HL-60 (cell line): ENCODE data around the gene CRLF1.
A peak's percentile ranks its signal among the peaks of the same experiment; 100 is the strongest.
"Not testable (repeated sequence)": the region's sequence is repeated elsewhere in the genome, so short reads cannot be mapped to it uniquely, and the experiment has no call there.

Experiments used
- DNase-seq, 2 experiments: peaks; one replicate each; pipeline ENCODE4 v3.0.0-alpha.2; 2010 to 2020; ENCODE audit warnings: low read depth in 1 of 2, low spot score in 1 of 2
- H3K27ac ChIP-seq: fragments of 250-450 bp; sonication (Bioruptor Pico); replicated peaks from 2 replicates; pipeline ENCODE4 v1.5.1; 2020; ENCODE audit warnings: mild to moderate bottlenecking, moderate library complexity
- H3K27me3 ChIP-seq: fragments of 250-450 bp; sonication (Bioruptor Pico); 2 replicates; pipeline ENCODE4 v1.5.1; 2021; ENCODE audit warnings: mild to moderate bottlenecking, moderate library complexity; ENCODE audit not compliant: insufficient read depth, poor library complexity, severe bottlenecking
- H3K4me3 ChIP-seq: replicated peaks from 2 replicates; pipeline ENCODE4 v1.5.1; 2011; ENCODE audit warnings: mild to moderate bottlenecking, control low read depth, low read length; ENCODE audit not compliant: insufficient read depth
- CTCF ChIP-seq: IDR thresholded peaks from one replicate; pipeline ENCODE4 v1.5.1; 2011; ENCODE audit warnings: low read length, control low read depth, inconsistent platforms; ENCODE audit not compliant: insufficient read depth
- GABPA ChIP-seq: IDR thresholded peaks from 2 replicates; pipeline ENCODE4 v1.6.1; 2012; ENCODE audit warnings: low read depth
- POLR2AphosphoS5 ChIP-seq: IDR thresholded peaks from 2 replicates; pipeline ENCODE4 v1.6.1; 2012; ENCODE audit warnings: low read depth
- SPI1 ChIP-seq: IDR thresholded peaks from 2 replicates; pipeline ENCODE4 v1.6.1; 2012; ENCODE audit warnings: low read depth, mild to moderate bottlenecking, borderline replicate concordance
- TF ChIP-seq, protein P1 (sequence below): IDR thresholded peaks from 2 replicates; pipeline ENCODE4 v1.6.1; 2012; ENCODE audit warnings: low read depth; ENCODE audit not compliant: insufficient replicate concordance

Gene CRLF1

GRCh38 chr19:18594824-18595373 lies 11.7 kb downstream of the CRLF1 start:
- Histone ChIP-seq H3K27me3 (peaks cover 9% of the 10 kb centered on the region), H3K27ac (no peak overlapping the region), H3K4me3 (peak overlapping the region; percentile 24)
- no peak for DNase-seq
- TF ChIP-seq SPI1 (no peak), GABPA (no peak), CTCF (no peak), POLR2AphosphoS5 (no peak; the same call in 1 of the 2 replicates)
- TF ChIP-seq, protein P1, sequence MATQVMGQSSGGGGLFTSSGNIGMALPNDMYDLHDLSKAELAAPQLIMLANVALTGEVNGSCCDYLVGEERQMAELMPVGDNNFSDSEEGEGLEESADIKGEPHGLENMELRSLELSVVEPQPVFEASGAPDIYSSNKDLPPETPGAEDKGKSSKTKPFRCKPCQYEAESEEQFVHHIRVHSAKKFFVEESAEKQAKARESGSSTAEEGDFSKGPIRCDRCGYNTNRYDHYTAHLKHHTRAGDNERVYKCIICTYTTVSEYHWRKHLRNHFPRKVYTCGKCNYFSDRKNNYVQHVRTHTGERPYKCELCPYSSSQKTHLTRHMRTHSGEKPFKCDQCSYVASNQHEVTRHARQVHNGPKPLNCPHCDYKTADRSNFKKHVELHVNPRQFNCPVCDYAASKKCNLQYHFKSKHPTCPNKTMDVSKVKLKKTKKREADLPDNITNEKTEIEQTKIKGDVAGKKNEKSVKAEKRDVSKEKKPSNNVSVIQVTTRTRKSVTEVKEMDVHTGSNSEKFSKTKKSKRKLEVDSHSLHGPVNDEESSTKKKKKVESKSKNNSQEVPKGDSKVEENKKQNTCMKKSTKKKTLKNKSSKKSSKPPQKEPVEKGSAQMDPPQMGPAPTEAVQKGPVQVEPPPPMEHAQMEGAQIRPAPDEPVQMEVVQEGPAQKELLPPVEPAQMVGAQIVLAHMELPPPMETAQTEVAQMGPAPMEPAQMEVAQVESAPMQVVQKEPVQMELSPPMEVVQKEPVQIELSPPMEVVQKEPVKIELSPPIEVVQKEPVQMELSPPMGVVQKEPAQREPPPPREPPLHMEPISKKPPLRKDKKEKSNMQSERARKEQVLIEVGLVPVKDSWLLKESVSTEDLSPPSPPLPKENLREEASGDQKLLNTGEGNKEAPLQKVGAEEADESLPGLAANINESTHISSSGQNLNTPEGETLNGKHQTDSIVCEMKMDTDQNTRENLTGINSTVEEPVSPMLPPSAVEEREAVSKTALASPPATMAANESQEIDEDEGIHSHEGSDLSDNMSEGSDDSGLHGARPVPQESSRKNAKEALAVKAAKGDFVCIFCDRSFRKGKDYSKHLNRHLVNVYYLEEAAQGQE, result no peak

GRCh38 chr19:18594096-18594823 lies 12.3 kb downstream of the CRLF1 start:
- DNase-seq, result peak; percentile 77 to 79
- TF ChIP-seq POLR2AphosphoS5 (peak; percentile 11), CTCF (peak; percentile 20)
- TF ChIP-seq, protein P1, result no peak
- Histone ChIP-seq H3K4me3 (peak overlapping the region; percentile 24), H3K27me3 (peaks cover 5% of the 10 kb centered on the region), H3K27ac (no peak overlapping the region)

GRCh38 chr19:18593367-18594095 lies 13.1 kb downstream of the CRLF1 start:
- peaks cover 3% of the 10 kb centered on the region for H3K27me3 ChIP-seq
- H3K4me3 ChIP-seq, result no peak overlapping the region
- DNase-seq, result no peak
- H3K27ac ChIP-seq, result no peak overlapping the region
- TF ChIP-seq POLR2AphosphoS5 (no peak), CTCF (no peak), GABPA (no peak), SPI1 (no peak)
- TF ChIP-seq, protein P1, result no peak

DNA sequence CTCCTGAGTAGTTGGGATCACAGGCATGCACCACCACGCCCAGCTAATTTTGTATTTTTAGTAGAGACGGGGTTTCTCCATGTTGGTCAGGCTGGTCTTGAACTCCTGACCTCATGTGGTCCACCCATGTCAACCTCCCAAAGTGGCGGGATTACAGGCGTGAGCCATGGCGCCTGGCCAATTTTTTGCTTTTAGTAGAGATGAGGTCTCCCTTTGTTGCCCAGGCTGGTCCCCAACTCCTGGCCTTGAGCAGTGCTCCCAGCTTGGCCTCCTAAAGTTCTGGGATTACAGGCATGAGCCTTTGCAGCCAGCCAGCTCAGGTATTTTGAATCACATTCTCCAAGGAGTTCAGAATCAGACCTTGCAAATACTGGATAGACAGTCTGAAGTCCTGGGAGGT lies 13.9 kb downstream of the CRLF1 start:
- not testable (repeated sequence) for DNase-seq, H3K27me3 ChIP-seq, H3K4me3 ChIP-seq, H3K27ac ChIP-seq
